Sigmoid colon (tissue), 4 donors: ENCODE measurements around the gene ALS2.

Experiments
- CTCF ChIP-seq, 4 experiments: fragments of 450-650 bp in 3 of 4; fragments of 200-600 bp in 1 of 4; IDR thresholded peaks; one replicate each; pipeline ENCODE4 v1.5.1; 2016 to 2019; ENCODE audit warnings: antibody characterized with exemption in 4 of 4, mild to moderate bottlenecking in 3 of 4, moderate library complexity in 2 of 4
- EP300 ChIP-seq, 4 donors: sonication (generic); formaldehyde crosslinking; IDR thresholded peaks; one replicate each; pipeline ENCODE4 v1.6.1; 2017; ENCODE audit warnings: antibody characterized with exemption in 4 of 4
- POLR2A ChIP-seq, 2 donors: fragments of 450-650 bp; IDR thresholded peaks; one replicate each; pipeline ENCODE4 v1.6.1; 2016; ENCODE audit warnings: antibody characterized with exemption in 2 of 2, mild to moderate bottlenecking in 2 of 2, moderate library complexity in 2 of 2
- POLR2AphosphoS5 ChIP-seq, 4 donors: sonication (generic); formaldehyde crosslinking; IDR thresholded peaks; one replicate each; pipeline ENCODE4 v1.6.1; 2017; ENCODE audit warnings: antibody characterized with exemption in 4 of 4

DNA sequence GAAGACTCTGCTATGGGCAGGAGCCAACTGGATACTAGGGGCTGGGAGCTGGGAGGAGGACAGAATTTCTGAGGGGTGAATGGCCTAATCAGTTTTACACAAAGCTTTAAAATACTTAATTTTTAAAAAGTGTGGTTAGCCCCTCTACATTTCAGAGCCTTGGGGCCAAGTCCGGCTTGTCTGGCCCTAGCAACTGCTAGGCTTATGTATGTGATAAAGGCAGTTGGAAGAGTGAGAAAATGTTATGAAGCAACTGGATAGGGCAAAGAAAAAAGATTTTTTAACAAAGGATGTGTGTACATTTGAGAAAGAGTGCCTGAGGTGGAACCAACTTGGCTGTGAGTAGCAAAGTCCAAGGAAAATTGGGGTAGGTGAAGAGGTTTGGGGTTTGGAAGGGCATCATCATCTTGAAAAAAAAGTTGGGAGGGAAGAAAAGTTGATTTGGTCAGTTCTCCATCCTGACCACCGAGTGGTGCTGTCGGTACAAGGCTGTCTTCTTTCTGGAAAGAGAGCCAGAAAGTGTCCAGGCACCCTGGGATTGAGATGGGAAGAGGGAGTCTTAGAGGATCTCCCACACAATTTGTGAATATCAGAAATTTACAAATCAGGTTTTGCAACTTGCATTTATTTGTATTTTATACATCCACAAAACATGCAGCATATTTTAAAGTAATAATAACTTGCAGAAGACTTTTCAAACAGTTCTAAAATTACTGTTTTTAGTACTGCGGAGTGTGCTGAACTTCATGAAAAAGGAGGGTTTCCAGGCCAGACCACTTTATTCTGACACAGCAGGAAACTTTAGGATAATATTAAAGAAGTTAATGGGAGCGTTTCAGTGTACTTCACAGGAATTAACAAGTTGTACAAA, 15.1 kb upstream of the ALS2 start:
- TF ChIP-seq CTCF (IDR thresholded peaks at IDR 0.05): peak; percentile 22 to 53 (median 52)
- TF ChIP-seq POLR2A (IDR thresholded peaks at IDR 0.05): no peak
- no peak for TF ChIP-seq POLR2AphosphoS5 (IDR thresholded peaks at IDR 0.05)
- no peak for TF ChIP-seq EP300 (IDR thresholded peaks at IDR 0.05)
